GM20000 (cell line): Measurements from ENCODE around the gene NELFA.

Experiments used
- DNase-seq: peaks from one replicate; pipeline ENCODE4 v3.0.0; 2012; ENCODE audit warnings: low spot score
- CTCF ChIP-seq: IDR thresholded peaks from 2 replicates; pipeline ENCODE4 v1.5.1; 2012; ENCODE audit warnings: mild to moderate bottlenecking, control low read depth; ENCODE audit errors: extremely low read depth, missing control alignments

Gene NELFA

GRCh38 chr4:1975880-1976279 is 32.9 kb downstream of the NELFA start:
- no peak for TF ChIP-seq CTCF
- DNase-seq, result no peak

GRCh38 chr4:1975391-1975801 is 33.4 kb downstream of the NELFA start:
- no peak for DNase-seq
- no peak for TF ChIP-seq CTCF

- TF ChIP-seq CTCF, result no peak
- no peak for DNase-seq
Measured at GRCh38 chr4:1974840-1975239, 33.9 kb downstream of the NELFA start.

GRCh38 chr4:1973661-1974060 is 35.1 kb downstream of the NELFA start:
- DNase-seq, result no peak
- TF ChIP-seq CTCF, result no peak

GRCh38 chr4:1973218-1973617 is 35.6 kb downstream of the NELFA start:
- no peak for TF ChIP-seq CTCF
- no peak for DNase-seq

GRCh38 chr4:1972414-1972813 is 36.4 kb downstream of the NELFA start:
- TF ChIP-seq CTCF, result no peak
- no peak for DNase-seq

GRCh38 chr4:1971456-1972200 is 37.1 kb downstream of the NELFA start:
- TF ChIP-seq CTCF, result no peak
- no peak for DNase-seq
